ENCODE measurements around the gene HDAC4. TPM values are rescaled to one million over a fixed set of nuclear protein-coding genes. Genes with fewer than 3 reads are reported as not detected.

The HDAC4 gene
- total and polyA plus RNA-seq, 2 of the 8 experiments (the other 6 are each of a cell fraction or from before 2014, with no cell fraction given) = 15.4 to 31.5 TPM

GRCh38 chr2:239118675-239119211 is 282.1 kb downstream of the HDAC4 start:
- Histone ChIP-seq H2BK120ac (replicated peaks; ENCODE audit: low read depth, low read length) (no peak overlapping the region), H3K4me3 (ENCODE audit: extremely low read depth in 1 of 4, insufficient read depth in 2 of 4, low read depth in 3 of 4, low read length in 4 of 4) (no peak overlapping the region), H3K27me3 (replicated peaks in 1 of 4; ENCODE audit: control insufficient read depth in 3 of 4, extremely low read depth in 1 of 4, insufficient read depth in 3 of 4, low read length in 3 of 4) (no peaks in the 10 kb centered on the region), H3K27ac (ENCODE audit: low read depth, low read length) (no peak overlapping the region), H3K9me3 (ENCODE audit: insufficient read depth in 2 of 2, low read depth in 1 of 2, low read length in 1 of 2) (no peaks in the 10 kb centered on the region), H4K8ac (ENCODE audit: extremely low read depth, insufficient read depth, low read length) (no peak overlapping the region), H3K79me2 (ENCODE audit: control insufficient read depth in 1 of 2, insufficient read depth in 2 of 2, low read length in 2 of 2) (no peaks in the 10 kb centered on the region), H2BK5ac (ENCODE audit: low read depth, low read length) (no peak overlapping the region), H2AK5ac (ENCODE audit: low read depth, low read length) (no peak overlapping the region), H2BK20ac (ENCODE audit: low read length) (no peak overlapping the region), H3K56ac (replicated peaks; ENCODE audit: insufficient read length, low read depth, low read length) (no peak overlapping the region), H3K18ac (ENCODE audit: extremely low read depth, low read length) (no peak overlapping the region), H4K91ac (replicated peaks; ENCODE audit: insufficient read length, low read length) (no peak overlapping the region), H3K23ac (ENCODE audit: insufficient read length) (no peak overlapping the region), H3K79me1 (ENCODE audit: low read depth, low read length) (no peaks in the 10 kb centered on the region), H3K36me3 (ENCODE audit: control insufficient read depth in 2 of 4, insufficient read depth in 4 of 4, low read length in 3 of 4) (no peaks in the 10 kb centered on the region), H3K4me1 (replicated peaks in 1 of 4; ENCODE audit: control insufficient read depth in 3 of 4, insufficient read depth in 4 of 4, low read length in 3 of 4) (no peaks in the 10 kb centered on the region; a peak in 1 of 7 replicates), H4K5ac (ENCODE audit: insufficient read length, low read depth, low read length) (no peak overlapping the region), H2AFZ (ENCODE audit: low read length) (no peak overlapping the region), H3K4ac (replicated peaks; ENCODE audit: insufficient read length, low read depth, low read length) (no peak overlapping the region), H3K14ac (ENCODE audit: insufficient read length) (no peak overlapping the region), H3K23me2 (ENCODE audit: low read depth, low read length) (no peaks in the 10 kb centered on the region), H4K20me1 (replicated peaks in 1 of 2; ENCODE audit: control insufficient read depth in 1 of 2, insufficient read depth in 2 of 2, low read length in 2 of 2) (peaks cover 0 to 2% of the 10 kb centered on the region in 2 experiments), H3K4me2 (ENCODE audit: insufficient read depth in 1 of 2, low read depth in 2 of 2, low read length in 2 of 2) (no peak overlapping the region), H2BK12ac (ENCODE audit: low read depth, low read length) (no peak overlapping the region), H3K9ac (replicated peaks in 1 of 4; ENCODE audit: extremely low read depth in 1 of 4, low read depth in 3 of 4, low read length in 3 of 4) (no peak overlapping the region), H2BK15ac (ENCODE audit: low read length) (no peak overlapping the region)
- FAIRE-seq (no peak), DNase-seq (ENCODE audit: low read depth in 1 of 2, low spot score in 2 of 2) (no peak)
- ChIA-PET CTCF (ENCODE audit: partially characterized antibody) (interaction anchor here (1.1 to 1.6 kb wide), 4 partner anchors 12 to 858 kb away, joined by 3 to 8 read pairs (median 4); no protein-coding TSS in a partner anchor), POLR2A (ENCODE audit: partially characterized antibody) (interaction anchor here (1.3 kb wide), 1 partner anchor 10 kb away, joined by 3 read pairs; no protein-coding TSS in a partner anchor)
- 98% methylated on average over 18 of the region's 18 CpGs; no CpG with 5 or more reads in 1 of the 2 experiments for WGBS, 2 experiments (ENCODE audit: extremely low coverage in 1 of 2, insufficient coverage in 1 of 2, insufficient read length in 1 of 2, insufficient replicate concordance in 2 of 2, low coverage in 1 of 2, low lambda C conversion rate in 2 of 2, missing lambda C conversion rate in 1 of 2)
- TF ChIP-seq NANOG (IDR thresholded peaks at IDR 0.05; ENCODE audit: insufficient read depth, low read depth, low read length, poor library complexity, severe bottlenecking) = no peak
- TF ChIP-seq TCF12 (IDR thresholded peaks at IDR 0.05; ENCODE audit: low read depth, low read length) = no peak
- TF ChIP-seq BRCA1 (IDR thresholded peaks at IDR 0.05; ENCODE audit: low read depth, low read length) = no peak
- TF ChIP-seq GABPA (IDR thresholded peaks at IDR 0.05; ENCODE audit: borderline replicate concordance, insufficient read depth, low read length) = no peak
- no peak for TF ChIP-seq CTBP2 (IDR thresholded peaks at IDR 0.05; ENCODE audit: borderline replicate concordance, insufficient read depth, insufficient read length, low read length)
- no peak for TF ChIP-seq ATF2 (IDR thresholded peaks at IDR 0.05; ENCODE audit: low read length)
- TF ChIP-seq SIN3A (conservative IDR thresholded peaks at IDR 0.05 in 1 of 2, IDR thresholded peaks at IDR 0.05 in 1 of 2; ENCODE audit: low read depth in 1 of 2, low read length in 2 of 2) = no peak
- TF ChIP-seq JUN (IDR thresholded peaks at IDR 0.05; ENCODE audit: low read depth, low read length) = no peak
- TF ChIP-seq JUND (IDR thresholded peaks at IDR 0.05; ENCODE audit: low read length) = no peak
- TF ChIP-seq RNF2 (IDR thresholded peaks at IDR 0.05; ENCODE audit: borderline replicate concordance, low read depth, low read length, missing control alignments, poor library complexity, severe bottlenecking) = no peak
- TF ChIP-seq FOSL1 (IDR thresholded peaks at IDR 0.05; ENCODE audit: insufficient read depth, low read depth, low read length) = no peak

All from H1 (cell line).